ENCODE results near the gene DCLRE1A. TPM values are rescaled to one million over a fixed set of nuclear protein-coding genes. Genes with fewer than 3 reads are reported as not detected.

The DCLRE1A gene
- total and polyA plus RNA-seq, 9 of the 15 experiments (the other 6 are each of a cell fraction or from before 2014, with no cell fraction given) = 8.5 to 25.5 (median 15.5) TPM

DNA sequence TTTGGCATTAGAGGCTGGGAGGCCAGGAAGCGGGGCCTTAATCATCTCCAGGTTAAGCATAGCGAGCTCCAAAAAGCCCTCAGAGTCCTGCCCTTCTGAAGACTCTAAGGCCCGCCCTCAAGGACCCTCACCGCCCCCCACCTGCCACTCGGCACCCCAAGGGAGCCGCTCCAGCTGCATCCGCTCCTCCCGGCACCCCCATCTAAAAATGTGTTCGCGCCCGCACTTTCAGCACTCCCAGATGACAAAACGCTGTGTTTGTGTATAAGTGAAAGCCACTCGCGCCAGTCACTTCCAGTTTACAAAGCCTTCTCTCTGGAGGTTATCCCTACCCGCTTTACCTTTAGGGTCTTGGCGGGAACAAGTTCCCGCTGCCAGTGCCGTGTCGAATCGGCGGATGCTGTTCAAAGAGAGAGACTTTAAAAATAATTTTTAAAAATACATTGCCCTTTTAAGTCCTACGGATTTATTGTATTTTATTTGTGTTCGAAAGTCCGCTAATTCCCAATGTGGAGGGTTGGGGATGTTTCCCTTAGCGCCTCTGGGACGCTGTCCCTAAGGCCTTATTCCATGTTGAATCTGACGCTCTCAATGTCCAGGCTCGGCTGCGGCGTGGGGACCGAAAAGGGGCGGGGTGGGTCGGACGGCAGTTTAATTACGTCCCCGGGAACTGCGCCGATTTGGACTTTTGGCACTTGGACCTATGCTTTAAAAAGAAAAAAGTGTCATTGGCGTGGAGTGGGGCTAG lies at the start of gene DCLRE1A, which contains the start of gene NHLRC2 (continued):
- TF ChIP-seq, protein P1, sequence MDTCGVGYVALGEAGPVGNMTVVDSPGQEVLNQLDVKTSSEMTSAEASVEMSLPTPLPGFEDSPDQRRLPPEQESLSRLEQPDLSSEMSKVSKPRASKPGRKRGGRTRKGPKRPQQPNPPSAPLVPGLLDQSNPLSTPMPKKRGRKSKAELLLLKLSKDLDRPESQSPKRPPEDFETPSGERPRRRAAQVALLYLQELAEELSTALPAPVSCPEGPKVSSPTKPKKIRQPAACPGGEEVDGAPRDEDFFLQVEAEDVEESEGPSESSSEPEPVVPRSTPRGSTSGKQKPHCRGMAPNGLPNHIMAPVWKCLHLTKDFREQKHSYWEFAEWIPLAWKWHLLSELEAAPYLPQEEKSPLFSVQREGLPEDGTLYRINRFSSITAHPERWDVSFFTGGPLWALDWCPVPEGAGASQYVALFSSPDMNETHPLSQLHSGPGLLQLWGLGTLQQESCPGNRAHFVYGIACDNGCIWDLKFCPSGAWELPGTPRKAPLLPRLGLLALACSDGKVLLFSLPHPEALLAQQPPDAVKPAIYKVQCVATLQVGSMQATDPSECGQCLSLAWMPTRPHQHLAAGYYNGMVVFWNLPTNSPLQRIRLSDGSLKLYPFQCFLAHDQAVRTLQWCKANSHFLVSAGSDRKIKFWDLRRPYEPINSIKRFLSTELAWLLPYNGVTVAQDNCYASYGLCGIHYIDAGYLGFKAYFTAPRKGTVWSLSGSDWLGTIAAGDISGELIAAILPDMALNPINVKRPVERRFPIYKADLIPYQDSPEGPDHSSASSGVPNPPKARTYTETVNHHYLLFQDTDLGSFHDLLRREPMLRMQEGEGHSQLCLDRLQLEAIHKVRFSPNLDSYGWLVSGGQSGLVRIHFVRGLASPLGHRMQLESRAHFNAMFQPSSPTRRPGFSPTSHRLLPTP (IDR thresholded peaks at IDR 0.05; ENCODE audit: borderline replicate concordance, extremely low read depth, insufficient read length) = no peak
- TF ChIP-seq ZNF263 (CRISPR knock-in tag; IDR thresholded peaks at IDR 0.05; ENCODE audit: borderline replicate concordance) = no peak
- no peak for TF ChIP-seq MED1 (CRISPR knock-in tag; IDR thresholded peaks at IDR 0.05; ENCODE audit: borderline replicate concordance)
- no peak for TF ChIP-seq NFXL1 (CRISPR knock-in tag; IDR thresholded peaks at IDR 0.05)
- TF ChIP-seq PATZ1 (CRISPR knock-in tag; IDR thresholded peaks at IDR 0.05; ENCODE audit: borderline replicate concordance) = no peak
- TF ChIP-seq HNRNPL (IDR thresholded peaks at IDR 0.05; ENCODE audit: low read depth, low read length) = no peak
- TF ChIP-seq SNIP1 (IDR thresholded peaks at IDR 0.05; ENCODE audit: low read depth) = no peak
- TF ChIP-seq SNRNP70 (optimal IDR thresholded peaks at IDR 0.05; ENCODE audit: low read depth, low read length) = no peak
- TF ChIP-seq RBM34 (IDR thresholded peaks at IDR 0.05; ENCODE audit: borderline replicate concordance, insufficient read depth, low read length) = no peak
- TF ChIP-seq CLOCK (CRISPR knock-in tag; IDR thresholded peaks at IDR 0.05; ENCODE audit: borderline replicate concordance) = no peak
- TF ChIP-seq ATF6 (CRISPR knock-in tag; IDR thresholded peaks at IDR 0.05) = no peak
- TF ChIP-seq BRD4 (IDR thresholded peaks at IDR 0.05) = no peak; the same call in 1 of the 2 replicates
- TF ChIP-seq ZNF76 (CRISPR knock-in tag; IDR thresholded peaks at IDR 0.05; ENCODE audit: borderline replicate concordance) = no peak
- TF ChIP-seq L3MBTL2 (IDR thresholded peaks at IDR 0.05) = peak; percentile 16; the same call in 1 of the 2 replicates
- no peak for TF ChIP-seq ZNF695 (CRISPR knock-in tag; IDR thresholded peaks at IDR 0.05)
